Measurements from ENCODE around the gene MMADHC. TPM values are rescaled to one million over a fixed set of nuclear protein-coding genes. Genes with fewer than 3 reads are reported as not detected.

Gene MMADHC
- total and polyA plus RNA-seq, 2 of the 4 experiments (the other 2 are of a cell fraction) = 62.6 to 112 TPM

DNA sequence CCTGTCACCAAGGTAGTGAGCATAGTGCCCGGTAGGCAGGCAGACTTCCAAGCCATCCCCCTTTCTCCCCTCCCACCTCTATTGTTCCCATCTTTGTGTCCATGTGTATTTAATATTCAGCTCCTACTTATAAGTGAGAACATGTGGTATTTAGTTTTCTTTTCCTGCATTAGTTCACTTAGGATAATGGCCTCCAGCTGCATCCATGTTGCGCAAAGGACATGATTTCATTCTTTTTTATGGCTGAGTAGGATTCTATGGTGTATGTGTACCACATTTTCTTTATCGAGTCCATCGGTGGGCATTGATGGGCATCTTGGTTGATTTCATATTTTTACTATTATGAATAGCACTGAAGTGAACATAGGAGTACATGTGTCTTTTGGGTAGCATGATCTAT lies 35.3 kb downstream of the MMADHC start:
- no TSS peak for BruUV-seq (replicated peaks)

More for the DNA sequence above, 35.3 kb downstream of the MMADHC start:
- no peaks in the 10 kb centered on the region for H3K36me3 ChIP-seq (ENCODE audit: control insufficient read depth, insufficient read depth, low read length)
- H2BK5ac ChIP-seq (ENCODE audit: low read depth, low read length, poor library complexity, severe bottlenecking) = no peak overlapping the region
- H4K8ac ChIP-seq (ENCODE audit: low read depth in 2 of 2, low read length in 2 of 2) = no peak overlapping the region
- no peak overlapping the region for H3K4me2 ChIP-seq (ENCODE audit: low read depth, low read length)
- H3K4me1 ChIP-seq (ENCODE audit: control insufficient read depth, insufficient read depth, low read length) = no peaks in the 10 kb centered on the region
- dilution Hi-C loops (cut with HindIII; ENCODE audit: low sequenced_read_pairs, unreplicated experiment) (no loop called here), in situ Hi-C loops (cut with MboI; ENCODE audit: low sequenced_read_pairs) (loop anchor here (25.0 kb wide), 2 partner anchors 890 to 1590 kb away; no protein-coding TSS in a partner anchor), intact Hi-C loops (cut with micrococcal nuclease) (no loop called here)
- H4K5ac ChIP-seq (ENCODE audit: low read depth, low read length) = no peak overlapping the region
- H3K79me1 ChIP-seq (ENCODE audit: low read depth in 1 of 2, low read length in 2 of 2) = no peaks in the 10 kb centered on the region
- H3K27ac ChIP-seq (ENCODE audit: insufficient read depth, low read length) = no peak overlapping the region
- no peak overlapping the region for H3K9ac ChIP-seq (ENCODE audit: low read depth, low read length)
- TF ChIP-seq, protein P1, sequence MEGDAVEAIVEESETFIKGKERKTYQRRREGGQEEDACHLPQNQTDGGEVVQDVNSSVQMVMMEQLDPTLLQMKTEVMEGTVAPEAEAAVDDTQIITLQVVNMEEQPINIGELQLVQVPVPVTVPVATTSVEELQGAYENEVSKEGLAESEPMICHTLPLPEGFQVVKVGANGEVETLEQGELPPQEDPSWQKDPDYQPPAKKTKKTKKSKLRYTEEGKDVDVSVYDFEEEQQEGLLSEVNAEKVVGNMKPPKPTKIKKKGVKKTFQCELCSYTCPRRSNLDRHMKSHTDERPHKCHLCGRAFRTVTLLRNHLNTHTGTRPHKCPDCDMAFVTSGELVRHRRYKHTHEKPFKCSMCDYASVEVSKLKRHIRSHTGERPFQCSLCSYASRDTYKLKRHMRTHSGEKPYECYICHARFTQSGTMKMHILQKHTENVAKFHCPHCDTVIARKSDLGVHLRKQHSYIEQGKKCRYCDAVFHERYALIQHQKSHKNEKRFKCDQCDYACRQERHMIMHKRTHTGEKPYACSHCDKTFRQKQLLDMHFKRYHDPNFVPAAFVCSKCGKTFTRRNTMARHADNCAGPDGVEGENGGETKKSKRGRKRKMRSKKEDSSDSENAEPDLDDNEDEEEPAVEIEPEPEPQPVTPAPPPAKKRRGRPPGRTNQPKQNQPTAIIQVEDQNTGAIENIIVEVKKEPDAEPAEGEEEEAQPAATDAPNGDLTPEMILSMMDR (conservative IDR thresholded peaks at IDR 0.05; ENCODE audit: low read depth, low read length) = no peak
- TF ChIP-seq CHD1 (IDR thresholded peaks at IDR 0.05; ENCODE audit: low read depth, low read length) (no peak), MAFK (IDR thresholded peaks at IDR 0.05; ENCODE audit: low read depth, low read length) (no peak), RFX5 (IDR thresholded peaks at IDR 0.05; ENCODE audit: low read depth, low read length) (no peak), POLR2A (IDR thresholded peaks at IDR 0.05; ENCODE audit: low read depth, low read length) (no peak)
- TF ChIP-seq, protein P2, sequence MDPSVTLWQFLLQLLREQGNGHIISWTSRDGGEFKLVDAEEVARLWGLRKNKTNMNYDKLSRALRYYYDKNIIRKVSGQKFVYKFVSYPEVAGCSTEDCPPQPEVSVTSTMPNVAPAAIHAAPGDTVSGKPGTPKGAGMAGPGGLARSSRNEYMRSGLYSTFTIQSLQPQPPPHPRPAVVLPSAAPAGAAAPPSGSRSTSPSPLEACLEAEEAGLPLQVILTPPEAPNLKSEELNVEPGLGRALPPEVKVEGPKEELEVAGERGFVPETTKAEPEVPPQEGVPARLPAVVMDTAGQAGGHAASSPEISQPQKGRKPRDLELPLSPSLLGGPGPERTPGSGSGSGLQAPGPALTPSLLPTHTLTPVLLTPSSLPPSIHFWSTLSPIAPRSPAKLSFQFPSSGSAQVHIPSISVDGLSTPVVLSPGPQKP (IDR thresholded peaks at IDR 0.05; ENCODE audit: borderline replicate concordance, low read depth, low read length) = no peak
- H2AK9ac ChIP-seq (replicated peaks; ENCODE audit: low read depth, low read length, poor library complexity) = no peak overlapping the region
- H3K9me1 ChIP-seq (ENCODE audit: insufficient read depth, low read length) = no peaks in the 10 kb centered on the region
- no peak overlapping the region for H3K14ac ChIP-seq (replicated peaks; ENCODE audit: low read depth, low read length)
- H3K9me3 ChIP-seq (ENCODE audit: control insufficient read depth, insufficient read depth, low read length) = no peaks in the 10 kb centered on the region
- no peak overlapping the region for H3K18ac ChIP-seq (ENCODE audit: low read depth, low read length)
- H3K4ac ChIP-seq (ENCODE audit: low read depth, low read length) = no peak overlapping the region
- H3K56ac ChIP-seq (ENCODE audit: extremely low read depth, insufficient read depth, low read length) = no peak overlapping the region
- no peak overlapping the region for H4K91ac ChIP-seq (ENCODE audit: insufficient read depth, low read depth, low read length)
- no peak overlapping the region for H2AK5ac ChIP-seq (ENCODE audit: low read depth, low read length)
- H2BK120ac ChIP-seq (ENCODE audit: low read depth, low read length) = no peak overlapping the region
- no peak overlapping the region for H3K23ac ChIP-seq (ENCODE audit: low read depth, low read length)
- peaks cover 2% of the 10 kb centered on the region; the same call in 1 of the 2 replicates for H3K27me3 ChIP-seq (ENCODE audit: control insufficient read depth, insufficient read depth, low read length)
- H3K4me3 ChIP-seq (ENCODE audit: insufficient read depth, low read depth, low read length) = no peak overlapping the region
- no CpG with 5 or more reads among the region's 4 CpGs for WGBS, 2 experiments (ENCODE audit: extremely low coverage in 2 of 2, insufficient read length in 1 of 2)
- H2AFZ ChIP-seq (replicated peaks; ENCODE audit: low read length, poor library complexity) = no peak overlapping the region
- no peak overlapping the region for H2BK15ac ChIP-seq (ENCODE audit: low read depth, low read length)
- ATAC-seq (ENCODE audit: low read depth) (no peak), DNase-seq (no peak)
- H4K20me1 ChIP-seq (ENCODE audit: insufficient read depth, low read length) = no peaks in the 10 kb centered on the region
- ChIA-PET CTCF (interaction anchor here (1.4 kb wide), 1 partner anchor 10 kb away, joined by 3 read pairs; no protein-coding TSS in a partner anchor), POLR2A (ENCODE audit: unreplicated experiment) (no interaction called here)
- no peak overlapping the region for H2BK20ac ChIP-seq (ENCODE audit: low read depth, low read length)
